Measurements from ENCODE around the gene MLF1. TPM values are rescaled to one million over a fixed set of nuclear protein-coding genes. Genes with fewer than 3 reads are reported as not detected.

Gene MLF1
- total RNA-seq, 1 experiment from 2014 or later: not detected

- BruUV-seq (replicated peaks): no TSS peak
- H3K9me3 Mint-ChIP-seq (ENCODE audit: unreplicated experiment): no peaks in the 10 kb centered on the region
Observed at GRCh38 chr3:158568784-158569183, 2.2 kb upstream of the MLF1 start.

DNA sequence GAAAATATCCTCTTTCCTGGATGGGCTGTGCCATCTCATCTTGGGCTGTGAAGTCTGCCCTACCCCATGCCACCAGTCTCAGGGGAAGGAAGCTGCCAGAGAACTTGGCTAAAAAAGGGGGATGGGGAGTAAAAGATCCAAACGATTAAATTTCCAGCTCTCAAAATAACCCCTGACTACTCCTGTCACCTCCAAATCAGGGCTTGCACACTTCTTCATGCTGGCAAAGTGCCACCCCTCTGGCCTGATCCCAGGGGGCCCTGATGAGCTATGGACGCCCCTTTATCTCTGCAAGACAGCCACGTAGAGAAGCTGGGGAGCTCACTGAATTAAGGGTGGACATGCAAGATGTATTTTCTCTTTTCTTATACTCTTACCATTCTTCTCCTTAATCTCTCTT is 1.2 kb upstream of the MLF1 start:
- Mint-ChIP-seq H3K27me3 (ENCODE audit: insufficient read depth, unreplicated experiment) (peaks cover 2% of the 10 kb centered on the region), H3K36me3 (ENCODE audit: insufficient read depth, unreplicated experiment) (no peaks in the 10 kb centered on the region), H3K27ac (ENCODE audit: unreplicated experiment) (no peak overlapping the region), H3K4me1 (ENCODE audit: low read depth, unreplicated experiment) (no peaks in the 10 kb centered on the region), H3K4me3 (ENCODE audit: unreplicated experiment) (no peak overlapping the region), H3K9me3 (ENCODE audit: unreplicated experiment) (no peaks in the 10 kb centered on the region)
- DNase-seq: no peak
- no peak for TF ChIP-seq CTCF (IDR thresholded peaks at IDR 0.05; ENCODE audit: insufficient read depth in 1 of 2, low read depth in 1 of 2, low read length in 1 of 2, severe bottlenecking in 1 of 2, unreplicated experiment in 1 of 2)
- CTCF ChIA-PET: no interaction called here
- BruUV-seq (replicated peaks): no TSS peak
- no peak overlapping the region for H3K4me3 ChIP-seq (ENCODE audit: low read depth, low read length)
- no peaks in the 10 kb centered on the region for H3K36me3 ChIP-seq (ENCODE audit: control insufficient read depth, insufficient read depth, low read length)
- no peaks in the 10 kb centered on the region for H3K9me3 ChIP-seq
- H3K27me3 ChIP-seq (replicated peaks; ENCODE audit: control insufficient read depth, insufficient read depth, low read length): no peaks in the 10 kb centered on the region
- POLR2A ChIA-PET: no interaction called here
- intact Hi-C loops (cut with micrococcal nuclease; ENCODE audit: unreplicated experiment): loop anchor here (5.0 kb wide), 1 partner anchor 73 kb away; the partner anchor contains the start of gene GFM1
- no peaks in the 10 kb centered on the region for H3K4me1 ChIP-seq

More at GRCh38 chr3:158568784-158569183, 2.2 kb upstream of the MLF1 start:
- Mint-ChIP-seq H3K36me3 (ENCODE audit: insufficient read depth, unreplicated experiment) (no peaks in the 10 kb centered on the region), H3K4me3 (ENCODE audit: unreplicated experiment) (no peak overlapping the region), H3K27me3 (ENCODE audit: insufficient read depth, unreplicated experiment) (peaks cover 2% of the 10 kb centered on the region), H3K4me1 (ENCODE audit: low read depth, unreplicated experiment) (no peaks in the 10 kb centered on the region), H3K27ac (ENCODE audit: unreplicated experiment) (no peak overlapping the region)
- ChIA-PET CTCF (no interaction called here), POLR2A (no interaction called here)
- Histone ChIP-seq H3K9me3 (no peaks in the 10 kb centered on the region), H3K36me3 (ENCODE audit: control insufficient read depth, insufficient read depth, low read length) (no peaks in the 10 kb centered on the region), H3K27me3 (replicated peaks; ENCODE audit: control insufficient read depth, insufficient read depth, low read length) (no peaks in the 10 kb centered on the region), H3K4me1 (no peaks in the 10 kb centered on the region), H3K4me3 (ENCODE audit: low read depth, low read length) (no peak overlapping the region)
- TF ChIP-seq CTCF (IDR thresholded peaks at IDR 0.05; ENCODE audit: insufficient read depth in 1 of 2, low read depth in 1 of 2, low read length in 1 of 2, severe bottlenecking in 1 of 2, unreplicated experiment in 1 of 2): no peak
- DNase-seq: no peak
- intact Hi-C loops (cut with micrococcal nuclease; ENCODE audit: unreplicated experiment): loop anchor here (5.0 kb wide), 1 partner anchor 74 kb away; the partner anchor contains the start of gene GFM1

GRCh38 chr3:158571969-158572765 is 1.2 kb downstream of the MLF1 start:
- Mint-ChIP-seq H3K27me3 (ENCODE audit: insufficient read depth, unreplicated experiment) (peaks cover 3% of the 10 kb centered on the region), H3K4me3 (ENCODE audit: unreplicated experiment) (no peak overlapping the region), H3K27ac (ENCODE audit: unreplicated experiment) (no peak overlapping the region), H3K9me3 (ENCODE audit: unreplicated experiment) (no peaks in the 10 kb centered on the region), H3K4me1 (ENCODE audit: low read depth, unreplicated experiment) (no peaks in the 10 kb centered on the region), H3K36me3 (ENCODE audit: insufficient read depth, unreplicated experiment) (no peaks in the 10 kb centered on the region)
- Histone ChIP-seq H3K4me3 (ENCODE audit: low read depth, low read length) (no peak overlapping the region), H3K9me3 (no peaks in the 10 kb centered on the region), H3K4me1 (no peaks in the 10 kb centered on the region), H3K36me3 (ENCODE audit: control insufficient read depth, insufficient read depth, low read length) (no peaks in the 10 kb centered on the region), H3K27me3 (replicated peaks; ENCODE audit: control insufficient read depth, insufficient read depth, low read length) (no peaks in the 10 kb centered on the region)
- no peak for DNase-seq
- intact Hi-C loops (cut with micrococcal nuclease; ENCODE audit: unreplicated experiment): no loop called here
- TF ChIP-seq CTCF (IDR thresholded peaks at IDR 0.05; ENCODE audit: insufficient read depth in 1 of 2, low read depth in 1 of 2, low read length in 1 of 2, severe bottlenecking in 1 of 2, unreplicated experiment in 1 of 2): no peak
- POLR2A ChIA-PET: no interaction called here
- BruUV-seq (replicated peaks): no TSS peak
- CTCF ChIA-PET: no interaction called here

Data from Caco-2 (cell line).